ENCODE measurements around the gene SNCA.

Gene SNCA

GRCh38 chr4:89703829-89704590 is 133.0 kb downstream of the SNCA start:
- no peak for DNase-seq

- DNase-seq = no peak
Observed at GRCh38 chr4:89700766-89701423, 136.1 kb downstream of the SNCA start.

GRCh38 chr4:89685690-89686089 is 151.3 kb downstream of the SNCA start:
- no peak for DNase-seq

GRCh38 chr4:89685277-89685676 is 151.7 kb downstream of the SNCA start:
- no peak for DNase-seq

GRCh38 chr4:89684536-89684935 is 152.4 kb downstream of the SNCA start:
- no peak for DNase-seq

- DNase-seq = no peak
Observed at GRCh38 chr4:89682808-89683207, 154.2 kb downstream of the SNCA start.

GRCh38 chr4:89681671-89682070 is 155.3 kb downstream of the SNCA start:
- DNase-seq = no peak

- DNase-seq = no peak
Observed at GRCh38 chr4:89681219-89681618, 155.7 kb downstream of the SNCA start.

- DNase-seq = no peak
Observed at GRCh38 chr4:89674876-89675459, 162.0 kb downstream of the SNCA start.
